ENCODE measurements around the gene THSD7B. TPM values are rescaled to one million over a fixed set of nuclear protein-coding genes. Genes with fewer than 3 reads are reported as not detected.

THSD7B gene
- total RNA-seq, 1 donor from 2014 or later, result 0.27 TPM

- DNase-seq (ENCODE audit: missing footprints) (no peak), ATAC-seq (no peak)
- intact Hi-C loops (cut with DNase I), result no loop called here
Observed at GRCh38 chr2:137172162-137172561, 406.8 kb downstream of the THSD7B start.

- intact Hi-C loops (cut with DNase I), result no loop called here
- DNase-seq (ENCODE audit: missing footprints) (no peak), ATAC-seq (no peak)
Observed at GRCh38 chr2:137173463-137173862, 408.1 kb downstream of the THSD7B start.

- intact Hi-C loops (cut with DNase I), result no loop called here
- DNase-seq (ENCODE audit: missing footprints) (no peak), ATAC-seq (no peak)
Observed at GRCh38 chr2:137175246-137175645, 409.9 kb downstream of the THSD7B start.

GRCh38 chr2:137178951-137179377 lies 413.6 kb downstream of the THSD7B start:
- DNase-seq (ENCODE audit: missing footprints) (no peak), ATAC-seq (no peak)
- intact Hi-C loops (cut with DNase I), result no loop called here

- intact Hi-C loops (cut with DNase I), result no loop called here
- no peak for ATAC-seq
- DNase-seq (ENCODE audit: missing footprints), result no peak
Observed at GRCh38 chr2:137179542-137179941, 414.2 kb downstream of the THSD7B start.

- intact Hi-C loops (cut with DNase I), result no loop called here
- DNase-seq (ENCODE audit: missing footprints) (no peak), ATAC-seq (no peak)
Observed at GRCh38 chr2:137180012-137180411, 414.7 kb downstream of the THSD7B start.

- intact Hi-C loops (cut with DNase I), result no loop called here
- ATAC-seq (no peak), DNase-seq (ENCODE audit: missing footprints) (no peak)
Observed at GRCh38 chr2:137181370-137181769, 416.0 kb downstream of the THSD7B start.

GRCh38 chr2:137182071-137182470 lies 416.7 kb downstream of the THSD7B start:
- ATAC-seq, result no peak
- no peak for DNase-seq (ENCODE audit: missing footprints)
- intact Hi-C loops (cut with DNase I), result no loop called here

- no peak for ATAC-seq
- DNase-seq (ENCODE audit: missing footprints), result no peak
- intact Hi-C loops (cut with DNase I), result no loop called here
Observed at GRCh38 chr2:137183206-137183898, 418.0 kb downstream of the THSD7B start.

GRCh38 chr2:137185378-137186078 lies 420.2 kb downstream of the THSD7B start:
- ATAC-seq (no peak), DNase-seq (ENCODE audit: missing footprints) (no peak)
- intact Hi-C loops (cut with DNase I), result no loop called here

GRCh38 chr2:137187216-137187615 lies 421.9 kb downstream of the THSD7B start:
- no peak for ATAC-seq
- intact Hi-C loops (cut with DNase I), result no loop called here
- DNase-seq (ENCODE audit: missing footprints), result no peak

GRCh38 chr2:137190411-137191195 lies 425.3 kb downstream of the THSD7B start:
- DNase-seq (ENCODE audit: missing footprints) (no peak), ATAC-seq (peak; percentile 94)
- intact Hi-C loops (cut with DNase I), result no loop called here

- no peak for ATAC-seq
- DNase-seq (ENCODE audit: missing footprints), result no peak
- intact Hi-C loops (cut with DNase I), result no loop called here
Observed at GRCh38 chr2:137192366-137193310, 427.3 kb downstream of the THSD7B start.

GRCh38 chr2:137193401-137193800 lies 428.1 kb downstream of the THSD7B start:
- DNase-seq (ENCODE audit: missing footprints) (no peak), ATAC-seq (no peak)
- intact Hi-C loops (cut with DNase I), result no loop called here

- ATAC-seq (no peak), DNase-seq (ENCODE audit: missing footprints) (no peak)
- intact Hi-C loops (cut with DNase I), result no loop called here
Observed at GRCh38 chr2:137194111-137194510, 428.8 kb downstream of the THSD7B start.

- ATAC-seq (no peak), DNase-seq (ENCODE audit: missing footprints) (no peak)
- intact Hi-C loops (cut with DNase I), result no loop called here
Observed at GRCh38 chr2:137199751-137200150, 434.4 kb downstream of the THSD7B start.

GRCh38 chr2:137202318-137202717 lies 437.0 kb downstream of the THSD7B start:
- intact Hi-C loops (cut with DNase I), result no loop called here
- DNase-seq (ENCODE audit: missing footprints) (no peak), ATAC-seq (no peak)

- no peak for DNase-seq (ENCODE audit: missing footprints)
- intact Hi-C loops (cut with DNase I), result no loop called here
- no peak for ATAC-seq
Observed at GRCh38 chr2:137205324-137205723, 440.0 kb downstream of the THSD7B start.

GRCh38 chr2:137206069-137206468 lies 440.7 kb downstream of the THSD7B start:
- ATAC-seq, result no peak

More at GRCh38 chr2:137206069-137206468, 440.7 kb downstream of the THSD7B start:
- intact Hi-C loops (cut with DNase I), result no loop called here
- DNase-seq (ENCODE audit: missing footprints), result no peak

All from Right ventricle myocardium inferior (tissue), 1 donor.